H1 (cell line): ENCODE data around the gene NRSN2. TPM values are rescaled to one million over a fixed set of nuclear protein-coding genes. Genes with fewer than 3 reads are reported as not detected.

Experiments
- CHD7 ChIP-seq: fragments of 300-600 bp; sonication (generic); IDR thresholded peaks from 2 replicates; pipeline ENCODE4 v1.7.1; 2012; ENCODE audit warnings: low read length, moderate library complexity, mild to moderate bottlenecking, inconsistent platforms; ENCODE audit not compliant: insufficient replicate concordance
- USF2 ChIP-seq: IDR thresholded peaks from 2 replicates; pipeline ENCODE4 v1.6.1; 2011; ENCODE audit warnings: low read length, improper control_type of control experiment
- polyA plus RNA-seq, 7 experiments: library from polyadenylated mRNA; depleted of rRNA in 3 of 7; stranded (reverse) in 5 of 7; unstranded in 2 of 7; fragments of >200 nt in 5 of 7; fragments of 200-250 nt in 2 of 7; gene quantifications; 1 replicate in 5 of 7; 2 replicates in 1 of 7; 4 replicates in 1 of 7; pipeline versions ENCODE4 v1.2.1 to v1.2.3, GENCODE V29; 2011 to 2013; ENCODE audit warnings: missing spikeins in 2 of 7, mixed read lengths in 2 of 7
- total RNA-seq: library from RNA; stranded (reverse); fragmentation: NEBNext Ultra II Directional; extraction: Animal tissue kit (Norgen Biotek cat#: 25700); gene quantifications from 2 replicates; pipeline ENCODE4 v1.2.1, GENCODE V29; 2021

NRSN2 gene
- total and polyA plus RNA-seq, 2 of the 8 experiments (the other 6 are each of a cell fraction or from before 2014, with no cell fraction given), result 19.4 to 33.3 TPM

GRCh38 chr20:300345-300990, 46.4 kb upstream of the NRSN2 start (continued):
- TF ChIP-seq USF2 (0 out of 2 replicates have a peak, but pooled peaks have one; percentile 5), CHD7 (peak; percentile 29)
- TF ChIP-seq, all 59 proteins: peak for 4
